CD4-positive, alpha-beta T cell (primary cell): Measurements from ENCODE around the gene CACNA2D4. TPM values are rescaled to one million over a fixed set of nuclear protein-coding genes. Genes with fewer than 3 reads are reported as not detected.

Experiments used
- ATAC-seq: fragments of 200-7000 bp; cut with Tn5 transposase; one replicate; pipeline ENCODE4 v1.10.0; 2022; ENCODE audit warnings: mild to moderate bottlenecking; ENCODE audit not compliant: poor library complexity
- CTCF ChIA-PET: fragments of 350-600 bp; sonication (Branson Sonifier 250); formaldehyde crosslinking; loops from one replicate; lab custom pipeline; 2021; ENCODE audit warnings: antibody characterized with exemption, inconsistent platforms; lab: Charles Lee
- POLR2A ChIA-PET: fragments of 350-600 bp; sonication (Branson Sonifier 250); formaldehyde crosslinking; loops from one replicate; lab custom pipeline; 2021; ENCODE audit warnings: antibody characterized with exemption, inconsistent platforms; lab: Charles Lee
- DNase-seq, 14 experiments: peaks; one replicate each; pipeline ENCODE4 v3.0.0-alpha.2; 2013 to 2020; ENCODE audit warnings: mixed read lengths in 2 of 14
- H3K27ac ChIP-seq, 2 donors: one replicate each; pipeline versions ENCODE4 v1.5.1 to v1.7.0; 2013; ENCODE audit warnings: low read length in 2 of 2, low read depth in 1 of 2, mild to moderate bottlenecking in 1 of 2
- H3K27me3 ChIP-seq, 2 experiments: 1 replicate in 1 of 2; 2 replicates in 1 of 2; pipeline versions ENCODE4 v1.6.1 to v1.7.0; 2013; ENCODE audit warnings: low read length in 2 of 2, control low read depth in 1 of 2, mild to moderate bottlenecking in 1 of 2, moderate library complexity in 1 of 2; ENCODE audit not compliant: insufficient read depth in 2 of 2, control insufficient read depth in 1 of 2
- H3K36me3 ChIP-seq: one replicate; pipeline ENCODE4 v1.6.1; 2013; ENCODE audit warnings: low read length, control low read depth; ENCODE audit not compliant: insufficient read depth
- H3K4me1 ChIP-seq: one replicate; pipeline ENCODE4 v1.6.1; 2013; ENCODE audit warnings: low read length, control low read depth; ENCODE audit not compliant: insufficient read depth
- H3K4me3 ChIP-seq: one replicate; pipeline ENCODE4 v1.5.1; 2013; ENCODE audit warnings: mild to moderate bottlenecking, low read length, moderate library complexity
- H3K9me3 ChIP-seq, 2 experiments: 1 replicate in 1 of 2; 2 replicates in 1 of 2; pipeline versions ENCODE4 v1.6.1 to v1.7.0; 2013; ENCODE audit warnings: low read length in 2 of 2, mild to moderate bottlenecking in 2 of 2, control low read depth in 1 of 2, moderate library complexity in 1 of 2; ENCODE audit not compliant: control insufficient read depth in 1 of 2, insufficient read depth in 1 of 2
- H3K27ac Mint-ChIP-seq: one replicate; pipeline ENCODE4 v1.8.0; 2020; ENCODE audit warnings: mixed read lengths
- H3K27me3 Mint-ChIP-seq: one replicate; pipeline ENCODE4 v1.8.0; 2021; ENCODE audit warnings: mixed read lengths
- H3K36me3 Mint-ChIP-seq: one replicate; pipeline ENCODE4 v1.8.0; 2021; ENCODE audit warnings: low read depth, mixed read lengths
- H3K4me1 Mint-ChIP-seq: one replicate; pipeline ENCODE4 v1.8.0; 2021; ENCODE audit warnings: low read depth, mixed read lengths
- H3K4me3 Mint-ChIP-seq: one replicate; pipeline ENCODE4 v1.8.0; 2020; ENCODE audit warnings: mild to moderate bottlenecking, mixed read lengths
- H3K9me3 Mint-ChIP-seq: one replicate; pipeline ENCODE4 v1.8.0; 2020; ENCODE audit warnings: mixed read lengths
- intact Hi-C, 2 experiments: fragments of 100-400 bp; cut with DNase I in 1 of 2; cut with micrococcal nuclease in 1 of 2; formaldehyde crosslinking; loops; one replicate each; pipeline versions ENCODE4 v1.15.1 to v1.9.0; 2023 to 2025; cut with DNase I, micrococcal nuclease
- total RNA-seq, 174 experiments: library from RNA in 2 of 174; stranded (reverse) in 2 of 174; gene quantifications; one replicate each; pipeline ENCODE4 v1.2.3 and lab custom pipeline; 2021 to 2026
- TF ChIP-seq, protein P1 (sequence below): fragments of 200-600 bp; IDR thresholded peaks from one replicate; pipeline ENCODE4 v1.8.0; 2022; ENCODE audit warnings: antibody characterized with exemption, mild to moderate bottlenecking

CACNA2D4 gene
- total RNA-seq, 2 experiments from 2014 or later, result 10.5 to 11.3 TPM

GRCh38 chr12:1842905-1843640 is 75.4 kb downstream of the CACNA2D4 start:
- no peak for ATAC-seq
- no peaks in the 10 kb centered on the region for H3K36me3 ChIP-seq
- no peak overlapping the region for H3K4me3 ChIP-seq
- ChIA-PET CTCF (no interaction called here), POLR2A (no interaction called here)
- Mint-ChIP-seq H3K27ac (no peak overlapping the region), H3K9me3 (no peaks in the 10 kb centered on the region), H3K4me3 (no peak overlapping the region), H3K36me3 (no peaks in the 10 kb centered on the region), H3K4me1 (no peaks in the 10 kb centered on the region), H3K27me3 (peaks cover 4% of the 10 kb centered on the region)
- intact Hi-C loops, result no loop called here
- TF ChIP-seq, protein P1, sequence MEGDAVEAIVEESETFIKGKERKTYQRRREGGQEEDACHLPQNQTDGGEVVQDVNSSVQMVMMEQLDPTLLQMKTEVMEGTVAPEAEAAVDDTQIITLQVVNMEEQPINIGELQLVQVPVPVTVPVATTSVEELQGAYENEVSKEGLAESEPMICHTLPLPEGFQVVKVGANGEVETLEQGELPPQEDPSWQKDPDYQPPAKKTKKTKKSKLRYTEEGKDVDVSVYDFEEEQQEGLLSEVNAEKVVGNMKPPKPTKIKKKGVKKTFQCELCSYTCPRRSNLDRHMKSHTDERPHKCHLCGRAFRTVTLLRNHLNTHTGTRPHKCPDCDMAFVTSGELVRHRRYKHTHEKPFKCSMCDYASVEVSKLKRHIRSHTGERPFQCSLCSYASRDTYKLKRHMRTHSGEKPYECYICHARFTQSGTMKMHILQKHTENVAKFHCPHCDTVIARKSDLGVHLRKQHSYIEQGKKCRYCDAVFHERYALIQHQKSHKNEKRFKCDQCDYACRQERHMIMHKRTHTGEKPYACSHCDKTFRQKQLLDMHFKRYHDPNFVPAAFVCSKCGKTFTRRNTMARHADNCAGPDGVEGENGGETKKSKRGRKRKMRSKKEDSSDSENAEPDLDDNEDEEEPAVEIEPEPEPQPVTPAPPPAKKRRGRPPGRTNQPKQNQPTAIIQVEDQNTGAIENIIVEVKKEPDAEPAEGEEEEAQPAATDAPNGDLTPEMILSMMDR, result no peak
- H3K4me1 ChIP-seq, result no peaks in the 10 kb centered on the region
- H3K27me3 ChIP-seq, result no peaks in the 10 kb centered on the region
- H3K27ac ChIP-seq, result no peak overlapping the region
- H3K9me3 ChIP-seq, result peaks cover 0 to 5% of the 10 kb centered on the region in 2 experiments
- peak in 1 of 14 experiments; percentile 15 for DNase-seq

- Histone ChIP-seq H3K4me3 (no peak overlapping the region), H3K4me1 (no peaks in the 10 kb centered on the region), H3K27me3 (no peaks in the 10 kb centered on the region), H3K27ac (no peak overlapping the region), H3K9me3 (peaks cover 0 to 5% of the 10 kb centered on the region in 2 experiments), H3K36me3 (no peaks in the 10 kb centered on the region)
- TF ChIP-seq, protein P1, result no peak
- intact Hi-C loops, result no loop called here
- DNase-seq (peak in 3 of 14 experiments; percentile 23 to 30 (median 25)), ATAC-seq (no peak)
- no peaks in the 10 kb centered on the region for H3K4me1 Mint-ChIP-seq
- ChIA-PET POLR2A (no interaction called here), CTCF (no interaction called here)
- H3K9me3 Mint-ChIP-seq, result no peaks in the 10 kb centered on the region
- H3K36me3 Mint-ChIP-seq, result no peaks in the 10 kb centered on the region
- peaks cover 4% of the 10 kb centered on the region for H3K27me3 Mint-ChIP-seq
- H3K27ac Mint-ChIP-seq, result no peak overlapping the region
- no peak overlapping the region for H3K4me3 Mint-ChIP-seq
Measured at GRCh38 chr12:1842183-1842904, 76.1 kb downstream of the CACNA2D4 start.

DNA sequence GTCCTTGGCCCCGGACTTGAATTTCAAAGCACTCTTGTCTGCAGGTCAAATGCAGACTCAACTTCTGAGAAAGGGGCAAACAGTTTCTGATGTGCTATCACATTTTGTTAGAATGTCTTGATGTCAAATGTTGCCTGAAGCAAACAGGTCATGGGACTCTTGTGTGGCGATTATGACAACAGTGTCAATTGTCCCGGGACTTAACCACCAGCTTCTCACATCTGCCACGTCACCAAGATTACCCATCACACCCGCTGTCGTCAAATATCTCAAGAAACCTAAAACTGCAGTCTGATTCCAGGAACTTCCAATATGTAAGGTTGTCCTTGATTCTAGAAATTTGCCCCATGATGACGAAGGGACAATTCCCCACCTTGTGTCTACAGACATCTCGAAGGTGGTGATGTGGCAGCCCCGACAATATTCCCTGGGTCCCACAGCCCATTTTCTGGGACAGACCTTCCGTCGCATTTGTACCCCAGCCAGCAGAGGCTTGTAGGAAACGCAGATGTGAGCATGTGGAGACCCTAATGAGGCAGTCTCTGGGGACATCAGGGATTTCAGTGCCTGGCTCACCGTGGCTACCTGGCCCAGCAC is 76.8 kb downstream of the CACNA2D4 start:
- Mint-ChIP-seq H3K4me3 (no peak overlapping the region), H3K27ac (no peak overlapping the region), H3K36me3 (no peaks in the 10 kb centered on the region), H3K9me3 (no peaks in the 10 kb centered on the region), H3K4me1 (no peaks in the 10 kb centered on the region), H3K27me3 (peaks cover 4% of the 10 kb centered on the region)
- Histone ChIP-seq H3K4me3 (no peak overlapping the region), H3K9me3 (peaks cover 0 to 5% of the 10 kb centered on the region in 2 experiments), H3K27me3 (no peaks in the 10 kb centered on the region), H3K4me1 (no peaks in the 10 kb centered on the region), H3K27ac (no peak overlapping the region), H3K36me3 (no peaks in the 10 kb centered on the region)
- intact Hi-C loops, result no loop called here
- POLR2A ChIA-PET, result no interaction called here
- CTCF ChIA-PET, result no interaction called here
- DNase-seq (peak in 2 of 14 experiments; percentile 11 to 12), ATAC-seq (no peak)
- TF ChIP-seq, protein P1, result no peak
